HG03378 (cell line): ENCODE results near the gene SLC16A9.
A peak's percentile ranks its signal among the peaks of the same experiment; 100 is the strongest.
"Not testable (repeated sequence)": the region's sequence is repeated elsewhere in the genome, so short reads cannot be mapped to it uniquely, and the experiment has no call there.

Source experiments
- ATAC-seq: cut with Tn5 transposase; IDR thresholded peaks from one replicate; pipeline ENCODE4 v1.9.1; 2021; ENCODE audit warnings: mild to moderate bottlenecking, moderate library complexity; ENCODE audit not compliant: unreplicated experiment

Gene SLC16A9

GRCh38 chr10:59677253-59677831, 32.3 kb downstream of the SLC16A9 start:
- no peak for ATAC-seq

GRCh38 chr10:59675812-59676211, 33.8 kb downstream of the SLC16A9 start:
- no peak for ATAC-seq

- ATAC-seq = no peak
Observed at GRCh38 chr10:59674215-59674836, 35.3 kb downstream of the SLC16A9 start.

GRCh38 chr10:59672150-59672875, 37.3 kb downstream of the SLC16A9 start:
- peak; percentile 51 for ATAC-seq

GRCh38 chr10:59670269-59670668, 39.4 kb downstream of the SLC16A9 start:
- ATAC-seq = no peak

GRCh38 chr10:59668096-59668495, 41.6 kb downstream of the SLC16A9 start:
- no peak for ATAC-seq

GRCh38 chr10:59666310-59666709, 43.3 kb downstream of the SLC16A9 start:
- ATAC-seq = no peak

- not testable (repeated sequence) for ATAC-seq
Observed at GRCh38 chr10:59663213-59663612, 46.4 kb downstream of the SLC16A9 start.

GRCh38 chr10:59657724-59658123, 51.9 kb downstream of the SLC16A9 start:
- no peak for ATAC-seq

- ATAC-seq = no peak
Observed at GRCh38 chr10:59655309-59655708, 54.3 kb downstream of the SLC16A9 start.

- peak; percentile 77 for ATAC-seq
Observed at GRCh38 chr10:59654007-59654406, 55.6 kb downstream of the SLC16A9 start.

GRCh38 chr10:59651902-59652301, 57.7 kb downstream of the SLC16A9 start:
- no peak for ATAC-seq

GRCh38 chr10:59649606-59650346, 59.9 kb downstream of the SLC16A9 start:
- no peak for ATAC-seq

GRCh38 chr10:59648711-59649201, 60.9 kb downstream of the SLC16A9 start:
- no peak for ATAC-seq

GRCh38 chr10:59644841-59645240, 64.8 kb downstream of the SLC16A9 start:
- ATAC-seq = no peak

- ATAC-seq = not testable (repeated sequence)
Observed at GRCh38 chr10:59641688-59642087, 68.0 kb downstream of the SLC16A9 start.

- no peak for ATAC-seq
Observed at GRCh38 chr10:59635502-59636290, 74.0 kb downstream of the SLC16A9 start.

GRCh38 chr10:59634102-59634501, 75.5 kb downstream of the SLC16A9 start:
- ATAC-seq = no peak

- ATAC-seq = no peak
Observed at GRCh38 chr10:59633063-59633462, 76.6 kb downstream of the SLC16A9 start.
